Immature natural killer cell (primary cell): ENCODE data around the gene TTC4. TPM values are rescaled to one million over a fixed set of nuclear protein-coding genes. Genes with fewer than 3 reads are reported as not detected.
"Not testable (repeated sequence)": the region's sequence is repeated elsewhere in the genome, so short reads cannot be mapped to it uniquely, and the experiment has no call there.

Experiments used
- DNase-seq, 3 donors: peaks; one replicate each; pipeline ENCODE4 v3.0.0; 2022; ENCODE audit warnings: mixed read lengths in 1 of 3
- H3K27ac Mint-ChIP-seq, 6 donors: one replicate each; pipeline ENCODE4 v1.8.0; 2020; ENCODE audit warnings: mixed read lengths in 6 of 6, mild to moderate bottlenecking in 5 of 6, inconsistent platforms in 4 of 6, moderate library complexity in 3 of 6
- H3K27me3 Mint-ChIP-seq, 3 donors: one replicate each; pipeline ENCODE4 v1.8.0; 2020 to 2021; ENCODE audit warnings: low read depth in 3 of 3, mild to moderate bottlenecking in 3 of 3, mixed read lengths in 3 of 3, moderate library complexity in 3 of 3, inconsistent platforms in 1 of 3
- H3K36me3 Mint-ChIP-seq, 3 donors: one replicate each; pipeline ENCODE4 v1.8.0; 2020; ENCODE audit warnings: mixed read lengths in 3 of 3, inconsistent platforms in 2 of 3, mild to moderate bottlenecking in 2 of 3
- H3K4me1 Mint-ChIP-seq, 2 donors: one replicate each; pipeline ENCODE4 v1.8.0; 2020; ENCODE audit warnings: inconsistent platforms in 2 of 2, mild to moderate bottlenecking in 2 of 2, mixed read lengths in 2 of 2, moderate library complexity in 1 of 2
- H3K4me3 Mint-ChIP-seq, 5 donors: one replicate each; pipeline ENCODE4 v1.8.0; 2020; ENCODE audit warnings: mild to moderate bottlenecking in 5 of 5, mixed read lengths in 5 of 5, inconsistent platforms in 3 of 5, moderate library complexity in 3 of 5
- H3K9me3 Mint-ChIP-seq, 6 donors: one replicate each; pipeline ENCODE4 v1.8.0; 2020; ENCODE audit warnings: mild to moderate bottlenecking in 6 of 6, mixed read lengths in 6 of 6, inconsistent platforms in 4 of 6, moderate library complexity in 3 of 6
- polyA plus RNA-seq, 3 donors: library from polyadenylated mRNA; unstranded; fragments of 300-500 nt; fragmentation: Illumina TruSeq; gene quantifications; one replicate each; pipeline ENCODE4 v1.2.3, GENCODE V29; 2021

TTC4 gene
- polyA plus RNA-seq, 3 donors from 2014 or later, result 14.3 to 22.6 (median 20.7) TPM

DNA sequence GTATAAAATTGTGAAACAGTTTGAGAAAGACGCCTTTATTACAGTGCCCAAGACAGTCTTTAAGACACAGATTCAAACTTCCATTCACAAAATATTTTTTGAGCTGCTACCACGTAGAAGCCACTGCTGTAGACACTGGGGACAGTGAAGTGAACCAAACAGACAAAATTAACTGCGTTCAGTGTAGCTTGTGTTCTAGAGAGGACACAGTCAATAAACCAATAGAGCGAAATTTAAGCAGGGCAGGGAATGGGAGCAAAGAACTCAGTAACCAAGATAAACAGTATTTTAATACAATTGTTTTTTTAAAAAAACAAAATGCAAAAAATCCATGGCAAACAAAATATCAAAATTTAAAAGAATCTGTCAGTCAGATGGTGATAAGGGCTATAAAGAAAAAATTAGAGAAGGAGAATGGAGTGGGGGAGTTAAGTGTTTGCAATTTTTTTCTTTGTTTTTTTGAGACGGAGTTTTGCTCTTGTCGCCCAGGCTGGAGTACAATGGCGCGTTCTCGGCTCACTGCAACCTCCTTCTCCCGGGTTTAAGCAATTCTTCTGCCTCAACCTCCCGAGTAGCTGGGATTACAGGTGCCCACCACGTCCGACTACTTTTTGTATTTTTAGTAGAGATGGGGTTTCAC is 49.4 kb downstream of the TTC4 start:
- Mint-ChIP-seq H3K9me3 (no peaks in the 10 kb centered on the region), H3K4me1 (peaks cover 40 to 43% of the 10 kb centered on the region in 2 donors), H3K27me3 (peaks cover 0 to 8% (median 0%) of the 10 kb centered on the region in 3 donors), H3K36me3 (no peaks in the 10 kb centered on the region), H3K27ac (peak overlapping the region; percentile 82 to 95 (median 94)), H3K4me3 (peak overlapping the region; percentile 94 to 95 (median 95))
- no peak for DNase-seq

DNA sequence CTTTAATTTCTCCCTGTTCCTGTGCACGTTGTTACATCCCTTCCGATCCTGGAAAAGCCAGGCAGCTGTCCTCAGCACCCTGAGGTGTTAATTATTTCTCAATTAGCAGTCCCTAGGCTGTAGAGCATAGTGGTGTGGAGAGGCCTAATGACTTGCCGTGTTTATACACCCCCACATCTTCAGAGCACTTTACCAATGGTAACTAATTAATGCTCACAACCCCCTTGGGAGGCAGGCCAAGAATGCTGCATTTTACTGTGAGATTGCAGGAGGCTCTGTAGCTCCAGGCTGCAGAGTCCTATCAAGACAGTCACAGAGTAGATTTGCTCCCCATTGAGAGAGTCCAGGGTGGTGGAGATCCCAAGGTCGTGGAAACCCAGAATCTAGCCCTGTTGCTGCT is 51.1 kb downstream of the TTC4 start:
- H3K9me3 Mint-ChIP-seq, result no peaks in the 10 kb centered on the region
- no peak for DNase-seq
- H3K4me3 Mint-ChIP-seq, result peak overlapping the region in 2 of 5 donors; percentile 5 to 76
- H3K36me3 Mint-ChIP-seq, result no peaks in the 10 kb centered on the region
- H3K4me1 Mint-ChIP-seq, result peaks cover 40 to 43% of the 10 kb centered on the region in 2 donors
- H3K27ac Mint-ChIP-seq, result peak overlapping the region; percentile 75 to 91 (median 84)
- H3K27me3 Mint-ChIP-seq, result peaks cover 0 to 8% (median 0%) of the 10 kb centered on the region in 3 donors

DNA sequence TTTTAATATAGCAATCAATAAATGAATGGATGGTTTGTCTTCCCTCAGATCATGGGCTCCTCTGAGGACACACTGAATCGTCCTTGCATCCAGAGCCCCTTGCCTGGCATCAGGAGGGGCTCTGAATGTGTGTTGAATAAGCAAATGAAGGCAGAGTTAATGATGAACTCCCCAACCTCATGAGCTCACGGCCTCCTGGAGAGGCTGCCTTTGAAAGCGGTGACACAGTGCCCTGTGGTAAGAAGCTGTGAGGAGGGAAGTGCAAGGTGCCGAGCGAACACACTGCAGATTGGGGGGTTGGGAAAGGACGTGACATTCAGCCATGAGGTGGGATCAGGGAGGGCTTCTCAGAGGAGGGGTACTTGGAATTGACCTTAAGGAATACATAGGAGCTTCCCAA is 51.9 kb downstream of the TTC4 start:
- peak overlapping the region; percentile 75 to 91 (median 86) for H3K27ac Mint-ChIP-seq
- DNase-seq, result peak in 2 of 3 donors; percentile 3 to 47
- H3K4me3 Mint-ChIP-seq, result peak overlapping the region in 4 of 5 donors; percentile 5 to 76 (median 63)
- H3K27me3 Mint-ChIP-seq, result peaks cover 0 to 8% (median 0%) of the 10 kb centered on the region in 3 donors
- peaks cover 40 to 43% of the 10 kb centered on the region in 2 donors for H3K4me1 Mint-ChIP-seq
- H3K9me3 Mint-ChIP-seq, result no peaks in the 10 kb centered on the region
- peaks cover 0 to under 1% (median 0%) of the 10 kb centered on the region in 3 donors for H3K36me3 Mint-ChIP-seq

DNA sequence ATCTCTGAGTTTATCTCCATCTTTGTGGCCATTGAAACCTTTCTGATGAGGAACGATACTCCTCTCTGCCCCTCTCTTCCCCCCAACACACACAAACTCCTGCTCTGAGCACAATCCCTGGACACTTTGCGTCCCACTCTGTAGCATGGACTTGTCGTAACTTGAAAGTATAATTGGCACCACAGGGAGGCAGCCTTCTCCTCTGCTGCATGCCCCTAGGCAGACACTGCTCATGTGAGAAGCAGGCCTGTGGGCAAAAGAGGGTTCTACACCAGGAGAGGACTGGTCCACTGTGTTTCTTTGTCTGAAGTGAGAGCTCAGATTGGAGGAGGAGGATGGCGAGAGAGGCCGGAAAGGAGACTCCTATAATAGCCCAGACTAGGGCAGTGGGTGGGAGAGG is 52.4 kb downstream of the TTC4 start:
- Mint-ChIP-seq H3K27ac (peak overlapping the region in 4 of 6 donors; percentile 75 to 91 (median 86)), H3K4me3 (peak overlapping the region in 3 of 5 donors; percentile 40 to 76 (median 76))

DNA sequence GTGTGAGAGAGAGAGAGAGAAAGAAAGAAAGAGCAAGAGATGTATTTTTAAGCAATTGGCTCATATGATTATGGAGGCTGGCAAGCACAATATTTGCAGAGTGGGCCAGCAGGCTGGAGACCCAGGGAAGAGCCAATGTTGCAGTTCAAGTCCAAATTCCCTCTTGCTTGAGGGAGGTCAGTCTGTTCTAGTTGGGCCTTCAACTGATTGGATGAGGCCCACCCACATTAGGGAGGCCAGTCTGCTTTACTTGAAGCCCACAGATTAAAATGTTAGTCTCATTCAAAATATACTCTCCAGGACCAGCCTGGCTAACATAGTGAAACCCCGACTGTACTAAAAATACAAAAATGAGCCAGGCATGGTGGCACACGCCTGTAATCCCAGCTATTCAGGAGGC is 57.3 kb downstream of the TTC4 start:
- Mint-ChIP-seq H3K27ac (peak overlapping the region in 1 of 6 donors; percentile 84), H3K4me3 (no peak overlapping the region), H3K4me1 (peaks cover 5 to 9% of the 10 kb centered on the region in 2 donors), H3K36me3 (peaks cover 0 to 9% (median 0%) of the 10 kb centered on the region in 3 donors), H3K9me3 (no peaks in the 10 kb centered on the region), H3K27me3 (peaks cover 0 to 1% (median 0%) of the 10 kb centered on the region in 3 donors)
- DNase-seq, result no peak

More for the DNA sequence above, 52.4 kb downstream of the TTC4 start:
- Mint-ChIP-seq H3K4me1 (peaks cover 36 to 38% of the 10 kb centered on the region in 2 donors), H3K36me3 (peaks cover 0 to 3% (median 0%) of the 10 kb centered on the region in 3 donors), H3K27me3 (peaks cover 0 to 8% (median 0%) of the 10 kb centered on the region in 3 donors), H3K9me3 (no peaks in the 10 kb centered on the region)
- peak in 1 of 3 donors; percentile 34 for DNase-seq

DNA sequence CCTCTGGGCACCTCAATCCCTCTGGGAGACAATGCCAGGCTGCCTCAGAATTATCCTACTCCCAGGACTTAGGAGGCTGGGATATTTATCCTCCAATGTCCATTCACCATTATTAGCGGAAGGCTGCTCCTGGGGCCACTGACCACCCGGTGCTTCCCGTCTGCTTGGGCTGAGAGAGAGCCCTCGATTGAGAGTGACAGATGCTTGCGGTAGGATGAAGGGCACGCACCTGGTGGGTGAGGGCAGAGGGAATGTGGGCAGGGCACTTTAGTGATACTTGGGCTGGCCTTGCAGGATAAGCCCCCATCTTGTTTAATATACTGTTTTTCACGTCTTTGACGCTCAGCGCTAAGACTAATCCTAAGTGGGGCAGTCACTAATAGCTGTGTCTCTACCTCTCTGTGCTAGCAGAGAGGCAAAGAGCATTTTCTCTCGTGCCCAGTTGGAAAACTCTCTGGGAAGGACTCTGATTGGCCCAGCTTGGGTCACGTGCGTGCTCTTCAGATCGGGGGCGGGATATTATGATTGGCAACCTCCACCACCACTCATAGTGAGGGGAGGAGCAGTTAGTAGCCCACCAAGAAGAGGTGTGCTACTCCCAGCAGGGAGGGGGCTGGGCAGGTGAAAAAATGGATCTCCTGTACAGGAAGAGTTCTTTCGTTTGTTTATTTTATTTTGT is 59.3 kb downstream of the TTC4 start:
- Mint-ChIP-seq H3K36me3 (peaks cover 10 to 24% (median 14%) of the 10 kb centered on the region in 3 donors), H3K4me3 (no peak overlapping the region), H3K27me3 (peaks cover 0 to 1% (median 0%) of the 10 kb centered on the region in 3 donors), H3K9me3 (no peaks in the 10 kb centered on the region), H3K4me1 (peaks cover 0 to 9% of the 10 kb centered on the region in 2 donors), H3K27ac (peak overlapping the region in 1 of 6 donors; percentile 36)
- peak in 1 of 3 donors; percentile 19 for DNase-seq

DNA sequence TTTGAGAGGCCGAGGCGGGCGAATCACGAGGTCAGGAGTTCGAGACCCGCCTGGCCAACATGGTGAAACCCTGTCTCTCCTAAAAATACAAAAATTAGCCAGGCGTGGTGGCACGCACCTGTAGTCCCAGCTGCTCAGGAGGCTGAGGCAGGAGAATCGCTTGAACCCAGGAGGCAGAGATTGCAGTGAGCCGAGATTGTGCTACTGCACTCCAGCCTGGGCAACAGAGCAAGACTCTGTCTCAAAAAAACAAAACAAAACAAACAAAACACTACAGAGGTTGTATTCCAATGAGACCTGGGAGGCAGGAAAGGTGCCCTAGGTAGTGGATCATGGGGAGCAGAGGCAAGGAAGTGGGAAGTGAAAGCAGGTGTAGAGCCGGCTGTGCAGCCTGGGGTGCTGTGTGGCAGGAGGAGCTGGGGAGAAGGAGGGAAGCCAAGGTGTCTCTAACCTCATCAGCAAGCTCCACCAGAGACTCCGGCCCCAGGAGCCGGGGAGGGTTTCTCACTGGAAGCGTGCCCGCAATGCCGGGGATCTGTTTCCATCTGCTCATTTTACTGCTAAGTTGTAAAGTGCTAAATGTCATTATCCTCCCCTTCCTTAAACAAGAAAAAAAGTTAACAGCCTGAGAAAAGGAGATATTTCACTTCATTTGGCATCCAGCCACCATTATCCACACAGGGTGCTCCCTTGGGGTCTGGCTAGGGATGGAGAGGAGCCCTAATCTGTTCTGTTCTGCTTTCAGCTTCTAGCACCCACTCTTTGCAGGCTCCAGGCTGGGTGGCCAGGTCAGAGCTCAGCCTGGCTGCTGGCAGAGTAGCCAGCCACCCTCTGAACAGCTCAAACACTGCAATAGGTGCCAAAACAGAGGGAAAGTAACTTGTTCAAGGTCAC is 60.4 kb downstream of the TTC4 start:
- not testable (repeated sequence) for H3K4me3 Mint-ChIP-seq, H3K9me3 Mint-ChIP-seq, H3K27me3 Mint-ChIP-seq, DNase-seq, H3K4me1 Mint-ChIP-seq, H3K27ac Mint-ChIP-seq
- peaks cover 10 to 25% (median 15%) of the 10 kb centered on the region in 3 donors for H3K36me3 Mint-ChIP-seq

DNA sequence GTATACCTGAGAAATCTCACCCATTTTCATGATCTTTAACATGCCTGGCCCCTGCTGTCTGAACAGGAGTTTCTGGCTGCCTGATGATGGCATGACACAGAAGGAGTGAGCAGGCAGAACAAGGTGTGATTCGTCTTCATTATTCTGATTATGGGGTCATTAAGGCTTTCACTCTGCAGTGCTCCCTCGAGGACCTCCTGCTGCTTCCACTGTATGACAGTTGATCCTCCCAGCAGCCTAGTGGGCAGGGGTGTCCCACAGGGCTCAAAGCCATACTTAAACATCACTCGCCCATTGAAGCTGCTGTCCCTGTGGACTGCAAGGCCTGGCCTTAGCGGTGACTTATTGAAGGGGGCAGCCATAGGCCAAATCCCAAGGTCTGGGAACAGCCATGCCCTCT is 61.4 kb downstream of the TTC4 start:
- H3K4me3 Mint-ChIP-seq, result no peak overlapping the region
- H3K36me3 Mint-ChIP-seq, result peaks cover 14 to 29% (median 20%) of the 10 kb centered on the region in 3 donors
- peaks cover 0 to 1% (median 0%) of the 10 kb centered on the region in 3 donors for H3K27me3 Mint-ChIP-seq
- peaks cover 5 to 9% of the 10 kb centered on the region in 2 donors for H3K4me1 Mint-ChIP-seq
- peak overlapping the region in 2 of 6 donors; percentile 24 to 51 for H3K27ac Mint-ChIP-seq
- no peaks in the 10 kb centered on the region for H3K9me3 Mint-ChIP-seq
- no peak for DNase-seq

DNA sequence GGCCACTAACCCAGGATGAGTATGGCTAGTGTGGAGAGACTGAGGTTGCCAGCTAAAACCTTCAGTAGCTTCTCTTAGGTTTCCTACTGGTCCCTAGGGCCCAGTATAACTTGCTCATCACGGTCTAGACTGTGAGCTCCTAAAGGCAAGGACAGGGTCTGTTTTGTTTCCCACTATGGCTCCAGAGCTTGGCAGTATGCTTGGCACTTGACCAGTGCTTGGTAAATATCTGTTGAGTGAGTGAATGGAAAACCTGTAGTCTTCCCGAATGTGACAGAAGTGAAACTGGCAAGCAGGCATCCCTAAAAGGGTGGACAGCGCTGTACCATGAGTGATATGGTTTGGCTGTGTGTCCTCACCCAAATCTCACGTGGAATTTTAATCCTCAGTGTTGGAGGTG is 61.8 kb downstream of the TTC4 start:
- Mint-ChIP-seq H3K4me3 (no peak overlapping the region), H3K27ac (peak overlapping the region in 3 of 6 donors; percentile 17 to 66 (median 24)), H3K27me3 (peaks cover 0 to 1% (median 0%) of the 10 kb centered on the region in 3 donors), H3K9me3 (no peaks in the 10 kb centered on the region), H3K4me1 (peaks cover 6 to 9% of the 10 kb centered on the region in 2 donors), H3K36me3 (peaks cover 15 to 30% (median 23%) of the 10 kb centered on the region in 3 donors)
- DNase-seq, result no peak

DNA sequence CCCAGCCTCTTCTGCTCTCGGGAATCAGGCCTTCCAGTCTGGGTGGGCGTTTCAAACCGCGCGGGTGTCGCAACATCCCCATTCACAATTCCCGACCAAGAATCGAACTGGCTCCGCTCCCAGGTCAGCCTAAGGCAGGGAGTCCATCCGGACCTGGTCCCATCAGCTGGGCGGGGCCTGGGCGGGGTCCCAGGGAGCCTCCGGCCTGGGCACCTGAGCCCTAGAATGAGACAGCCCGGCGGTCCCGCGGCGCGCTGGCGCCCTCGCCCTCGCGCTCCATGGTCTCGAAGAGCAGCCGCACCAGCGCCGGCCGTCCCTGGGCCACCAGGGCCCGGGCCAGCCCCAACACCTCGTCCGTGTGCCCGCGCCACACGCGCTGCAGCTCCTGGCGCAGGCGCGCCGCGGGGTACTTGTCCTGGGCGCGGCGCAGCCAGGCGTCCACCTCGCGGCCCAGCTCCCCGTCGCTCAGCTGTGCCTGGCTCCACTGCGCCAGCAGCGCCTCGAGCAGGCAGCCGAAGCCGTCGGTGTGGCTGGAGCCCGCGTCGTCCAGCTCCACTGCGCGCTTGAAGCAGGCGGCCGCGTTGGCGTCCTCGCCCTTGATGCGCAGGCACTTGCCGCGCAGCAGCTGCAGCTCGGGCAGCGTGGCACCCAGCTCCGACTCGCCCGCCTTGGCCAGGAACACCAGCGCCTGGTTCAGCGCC is 65.5 kb downstream of the TTC4 start:
- peaks cover 5 to 6% of the 10 kb centered on the region in 2 donors for H3K4me1 Mint-ChIP-seq
- H3K9me3 Mint-ChIP-seq, result no peaks in the 10 kb centered on the region
- H3K36me3 Mint-ChIP-seq, result peaks cover 23 to 37% (median 29%) of the 10 kb centered on the region in 3 donors
- H3K27ac Mint-ChIP-seq, result no peak overlapping the region
- no peak overlapping the region for H3K4me3 Mint-ChIP-seq
- DNase-seq, result no peak
- no peaks in the 10 kb centered on the region for H3K27me3 Mint-ChIP-seq

DNA sequence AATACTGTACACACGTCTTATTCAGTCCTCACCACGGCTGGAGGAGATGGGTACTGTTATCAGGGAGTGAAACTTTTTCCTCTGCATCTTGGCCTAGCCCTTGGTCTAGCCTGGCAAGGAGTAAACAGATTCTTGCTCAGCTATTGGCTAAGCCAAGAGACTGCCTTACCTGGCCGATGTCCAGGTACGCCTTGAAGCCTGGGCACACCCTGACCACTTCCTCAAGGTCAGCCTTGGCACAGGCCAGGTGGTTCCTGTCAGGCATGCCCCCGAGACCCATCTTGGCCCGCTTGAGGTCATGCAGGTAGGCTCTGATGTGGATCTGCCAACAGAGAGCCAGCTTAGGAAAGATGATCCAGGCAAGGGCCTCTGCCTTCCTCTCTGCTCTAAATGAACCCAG is 66.5 kb downstream of the TTC4 start:
- Mint-ChIP-seq H3K4me1 (peaks cover 8 to 12% of the 10 kb centered on the region in 2 donors), H3K27me3 (no peaks in the 10 kb centered on the region), H3K27ac (peak overlapping the region in 3 of 6 donors; percentile 32 to 55 (median 51))

DNA sequence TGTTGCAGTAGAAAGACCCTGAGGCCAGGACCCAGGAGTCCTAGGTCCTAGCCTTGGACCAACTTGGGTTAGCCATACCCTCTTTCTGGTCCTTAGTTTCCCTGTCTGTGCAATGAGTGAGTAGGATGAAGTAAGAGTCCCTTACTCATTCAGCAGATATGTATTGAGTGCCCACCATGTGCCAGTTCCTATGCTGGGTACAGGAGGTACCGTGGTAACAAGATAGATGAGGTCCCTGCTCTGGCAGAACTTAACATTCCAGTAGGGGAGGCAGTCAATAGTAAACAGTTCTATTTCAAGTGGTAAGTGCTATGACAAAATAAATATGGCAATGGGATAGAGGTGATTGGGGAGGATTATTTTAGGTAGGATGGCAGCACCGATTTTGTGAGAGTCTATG is 66.9 kb downstream of the TTC4 start:
- H3K9me3 Mint-ChIP-seq, result no peaks in the 10 kb centered on the region
- H3K4me1 Mint-ChIP-seq, result peaks cover 11 to 15% of the 10 kb centered on the region in 2 donors
- no peak for DNase-seq
- no peak overlapping the region for H3K4me3 Mint-ChIP-seq
- H3K36me3 Mint-ChIP-seq, result peaks cover 30 to 49% (median 33%) of the 10 kb centered on the region in 3 donors
- peak overlapping the region in 5 of 6 donors; percentile 18 to 55 (median 47) for H3K27ac Mint-ChIP-seq
- H3K27me3 Mint-ChIP-seq, result no peaks in the 10 kb centered on the region

More for the DNA sequence above, 66.5 kb downstream of the TTC4 start:
- H3K36me3 Mint-ChIP-seq, result peaks cover 27 to 47% (median 33%) of the 10 kb centered on the region in 3 donors
- H3K9me3 Mint-ChIP-seq, result no peaks in the 10 kb centered on the region
- H3K4me3 Mint-ChIP-seq, result no peak overlapping the region
- no peak for DNase-seq

DNA sequence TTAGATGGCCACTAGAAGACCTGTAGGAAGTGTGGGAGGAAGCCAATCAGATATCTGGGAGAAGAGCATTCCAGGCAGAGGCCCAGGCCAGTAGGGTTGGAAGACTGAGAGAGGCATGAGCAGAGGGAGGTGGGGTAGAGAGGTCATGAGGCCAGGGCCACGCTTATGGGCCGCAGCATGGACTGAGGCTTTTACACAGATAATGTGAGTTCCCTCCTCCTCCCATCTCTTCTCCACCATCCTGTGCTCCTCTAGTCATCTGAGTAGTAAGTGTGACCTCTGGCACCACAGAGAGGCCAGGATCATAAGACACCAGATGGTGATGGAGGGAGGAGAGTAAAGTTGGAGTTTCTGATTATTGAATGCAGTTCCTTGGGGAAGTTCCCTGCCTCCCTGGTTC is 68.4 kb downstream of the TTC4 start:
- H3K9me3 Mint-ChIP-seq, result no peaks in the 10 kb centered on the region
- peaks cover 10 to 21% of the 10 kb centered on the region in 2 donors for H3K4me1 Mint-ChIP-seq
- no peaks in the 10 kb centered on the region for H3K27me3 Mint-ChIP-seq
- DNase-seq, result no peak
- no peak overlapping the region for H3K4me3 Mint-ChIP-seq
- H3K27ac Mint-ChIP-seq, result peak overlapping the region in 1 of 6 donors; percentile 20
- H3K36me3 Mint-ChIP-seq, result peaks cover 22 to 41% (median 27%) of the 10 kb centered on the region in 3 donors
